Endothelial cell of umbilical vein (primary cell): ENCODE results near the gene TANGO2.

ENCODE experiments used
- EZH2 ChIP-seq: IDR thresholded peaks from 2 replicates; pipeline ENCODE4 v1.6.1; 2012; ENCODE audit warnings: borderline replicate concordance, low read depth, mild to moderate bottlenecking, moderate library complexity, low read length, inconsistent platforms; ENCODE audit not compliant: severe bottlenecking
- GATA2 ChIP-seq: IDR thresholded peaks from 2 replicates; pipeline ENCODE4 v1.7.0; 2011; ENCODE audit warnings: low read depth, mild to moderate bottlenecking, moderate library complexity, mixed read lengths, low read length; ENCODE audit not compliant: insufficient read length, insufficient read depth
- POLR2A ChIP-seq: IDR thresholded peaks from 2 replicates; pipeline ENCODE4 v1.6.1; 2012; ENCODE audit warnings: low read depth, mild to moderate bottlenecking, control low read depth, low read length
- POLR2AphosphoS5 ChIP-seq: IDR thresholded peaks from 2 replicates; pipeline ENCODE4 v1.6.1; 2012; ENCODE audit warnings: low read depth, mild to moderate bottlenecking, control low read depth, low read length, moderate library complexity; ENCODE audit not compliant: insufficient read depth
- TF ChIP-seq, protein P1 (sequence below), 2 donors: IDR thresholded peaks; 1 replicate in 1 of 2; 2 replicates in 1 of 2; pipeline ENCODE4 v1.5.1; 2011; ENCODE audit warnings: low read length in 2 of 2, mild to moderate bottlenecking in 2 of 2, moderate library complexity in 2 of 2, control low read depth in 1 of 2, inconsistent platforms in 1 of 2, low read depth in 1 of 2; ENCODE audit not compliant: insufficient read depth in 1 of 2; ENCODE audit errors: extremely low read depth in 1 of 2

DNA sequence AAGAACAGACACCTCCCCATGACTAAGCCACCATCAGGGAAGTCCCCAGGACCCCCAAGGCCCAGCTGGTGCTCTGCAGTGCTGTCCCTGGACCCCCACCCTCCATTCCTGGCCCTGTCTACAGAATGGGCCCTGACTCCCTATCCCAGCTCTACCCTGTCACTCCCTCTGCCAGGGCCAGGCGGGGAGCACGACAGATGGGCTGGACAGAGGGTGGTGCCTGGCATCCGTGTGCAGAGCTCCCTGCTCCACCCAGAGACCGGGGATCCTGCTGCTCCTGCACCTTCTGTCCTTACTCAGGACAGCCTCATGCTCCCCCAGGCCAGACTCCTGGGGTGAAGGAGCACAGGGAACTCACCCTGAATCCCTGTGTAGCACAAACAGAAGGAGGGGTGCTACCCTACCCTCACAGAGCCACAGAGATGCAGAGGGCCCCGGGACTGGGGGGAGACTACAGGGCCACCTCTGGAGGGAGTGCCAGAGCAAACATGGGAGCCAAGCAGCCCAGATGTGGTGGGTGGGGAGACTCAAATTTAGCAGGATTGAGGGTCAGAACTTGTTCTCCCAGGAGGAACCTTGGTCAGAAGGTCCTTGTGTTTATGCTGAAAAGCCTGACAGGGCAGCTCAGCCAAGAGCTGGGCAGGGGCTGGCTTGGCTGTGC lies 6.3 kb upstream of the TANGO2 start:
- TF ChIP-seq GATA2 (no peak), POLR2A (no peak), EZH2 (no peak), POLR2AphosphoS5 (no peak)
- TF ChIP-seq, protein P1, sequence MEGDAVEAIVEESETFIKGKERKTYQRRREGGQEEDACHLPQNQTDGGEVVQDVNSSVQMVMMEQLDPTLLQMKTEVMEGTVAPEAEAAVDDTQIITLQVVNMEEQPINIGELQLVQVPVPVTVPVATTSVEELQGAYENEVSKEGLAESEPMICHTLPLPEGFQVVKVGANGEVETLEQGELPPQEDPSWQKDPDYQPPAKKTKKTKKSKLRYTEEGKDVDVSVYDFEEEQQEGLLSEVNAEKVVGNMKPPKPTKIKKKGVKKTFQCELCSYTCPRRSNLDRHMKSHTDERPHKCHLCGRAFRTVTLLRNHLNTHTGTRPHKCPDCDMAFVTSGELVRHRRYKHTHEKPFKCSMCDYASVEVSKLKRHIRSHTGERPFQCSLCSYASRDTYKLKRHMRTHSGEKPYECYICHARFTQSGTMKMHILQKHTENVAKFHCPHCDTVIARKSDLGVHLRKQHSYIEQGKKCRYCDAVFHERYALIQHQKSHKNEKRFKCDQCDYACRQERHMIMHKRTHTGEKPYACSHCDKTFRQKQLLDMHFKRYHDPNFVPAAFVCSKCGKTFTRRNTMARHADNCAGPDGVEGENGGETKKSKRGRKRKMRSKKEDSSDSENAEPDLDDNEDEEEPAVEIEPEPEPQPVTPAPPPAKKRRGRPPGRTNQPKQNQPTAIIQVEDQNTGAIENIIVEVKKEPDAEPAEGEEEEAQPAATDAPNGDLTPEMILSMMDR (IDR thresholded peaks at IDR 0.05; ENCODE audit: extremely low read depth in 1 of 2, insufficient read depth in 1 of 2, low read depth in 1 of 2, low read length in 2 of 2), result no peak
